PC-3 (cell line): Measurements from ENCODE around the gene HIPK1.

Experiments used
- CTCF ChIP-seq: fragments of 300-600 bp; sonication (generic); conservative IDR thresholded peaks from 2 replicates; pipeline ENCODE4 v1.5.1; 2017; ENCODE audit warnings: antibody characterized with exemption, low read depth, mild to moderate bottlenecking, low read length
- EZH2 ChIP-seq: fragments of 300-600 bp; sonication (generic); IDR thresholded peaks from one replicate; pipeline ENCODE4 v1.6.1; 2017; ENCODE audit warnings: antibody characterized with exemption, mild to moderate bottlenecking, low read length; ENCODE audit not compliant: unreplicated experiment

GRCh38 chr1:113937146-113937545 lies 8.0 kb downstream of the HIPK1 start:
- TF ChIP-seq EZH2, result no peak
- no peak for TF ChIP-seq CTCF
